Measurements from ENCODE around the gene TCEAL9. TPM values are rescaled to one million over a fixed set of nuclear protein-coding genes. Genes with fewer than 3 reads are reported as not detected.

Gene TCEAL9
- total and polyA plus RNA-seq, 2 of the 4 experiments (the other 2 are of a cell fraction) = 20.3 to 111 TPM

GRCh38 chrX:103376979-103377324 is 20.6 kb downstream of the TCEAL9 start:
- H2BK15ac ChIP-seq (ENCODE audit: low read depth, low read length) = 0 out of 3 replicates have a peak overlapping the region, but pooled peaks have one; percentile 74
- peak overlapping the region; percentile 88 for H3K4me3 ChIP-seq (ENCODE audit: insufficient read depth, low read depth, low read length)
- H3K9ac ChIP-seq (ENCODE audit: low read depth, low read length) = peak overlapping the region; percentile 95
- peak overlapping the region; percentile 92 for H4K91ac ChIP-seq (ENCODE audit: insufficient read depth, low read depth, low read length)
- POLR2A ChIA-PET (ENCODE audit: unreplicated experiment) = interaction anchor here (0.6 to 1.3 kb wide), 2 partner anchors 40 to 87 kb away, joined by 3 to 6 read pairs; no protein-coding TSS in a partner anchor
- H2AFZ ChIP-seq (replicated peaks; ENCODE audit: low read length, poor library complexity) = no peak overlapping the region
- peak overlapping the region; percentile 89; the same call in 1 of the 2 replicates for H3K23ac ChIP-seq (ENCODE audit: low read depth, low read length)
- no CpG with 5 or more reads among the region's 19 CpGs for WGBS, 2 experiments (ENCODE audit: extremely low coverage in 2 of 2, insufficient read length in 1 of 2)
- peak overlapping the region; percentile 99 for H3K27ac ChIP-seq (ENCODE audit: insufficient read depth, low read length)
- H3K9me1 ChIP-seq (ENCODE audit: insufficient read depth, low read length) = no peaks in the 10 kb centered on the region
- BruUV-seq (replicated peaks) = no TSS peak
- H3K18ac ChIP-seq (ENCODE audit: low read depth, low read length) = peak overlapping the region; percentile 97
- peaks cover 7% of the 10 kb centered on the region for H3K36me3 ChIP-seq (ENCODE audit: control insufficient read depth, insufficient read depth, low read length)
- no peaks in the 10 kb centered on the region for H3K9me3 ChIP-seq (ENCODE audit: control insufficient read depth, insufficient read depth, low read length)
- H2BK5ac ChIP-seq (ENCODE audit: low read depth, low read length, poor library complexity, severe bottlenecking) = peak overlapping the region; percentile 89
- CTCF ChIA-PET = interaction anchor here (0.9 kb wide), 1 partner anchor 15 kb away, joined by 3 read pairs; no protein-coding TSS in a partner anchor
- peak overlapping the region; percentile 87 for H2AK5ac ChIP-seq (ENCODE audit: low read depth, low read length)
- H4K20me1 ChIP-seq (ENCODE audit: insufficient read depth, low read length) = no peaks in the 10 kb centered on the region
- peaks cover 3% of the 10 kb centered on the region for H3K4me1 ChIP-seq (ENCODE audit: control insufficient read depth, insufficient read depth, low read length)
- peak overlapping the region; percentile 91 for H4K5ac ChIP-seq (ENCODE audit: low read depth, low read length)
- intact Hi-C loops (cut with micrococcal nuclease) (loop anchor here (1.0 kb wide), 2 partner anchors 21 to 87 kb away; partner anchors contain the start of gene TCEAL9), dilution Hi-C loops (cut with HindIII; ENCODE audit: low sequenced_read_pairs, unreplicated experiment) (no loop called here), in situ Hi-C loops (cut with MboI; ENCODE audit: low sequenced_read_pairs) (no loop called here)
- H3K79me1 ChIP-seq (ENCODE audit: low read depth in 1 of 2, low read length in 2 of 2) = peaks cover 0 to 8% of the 10 kb centered on the region in 2 experiments; a peak in 2 of 4 replicates
- peaks cover 2% of the 10 kb centered on the region; the same call in 1 of the 2 replicates for H3K27me3 ChIP-seq (ENCODE audit: control insufficient read depth, insufficient read depth, low read length)
- no peak overlapping the region for H2BK20ac ChIP-seq (ENCODE audit: low read depth, low read length)
- H2BK120ac ChIP-seq (ENCODE audit: low read depth, low read length) = no peak overlapping the region
- peak overlapping the region; percentile 73 for H2AK9ac ChIP-seq (replicated peaks; ENCODE audit: low read depth, low read length, poor library complexity)
- peak overlapping the region; percentile 74 to 97 for H4K8ac ChIP-seq (ENCODE audit: low read depth in 2 of 2, low read length in 2 of 2)
- peak overlapping the region; percentile 93 for H3K4me2 ChIP-seq (ENCODE audit: low read depth, low read length)
- H3K14ac ChIP-seq (replicated peaks; ENCODE audit: low read depth, low read length) = peak overlapping the region; percentile 67
- peak overlapping the region; percentile 88 for H3K4ac ChIP-seq (ENCODE audit: low read depth, low read length)
- peak; percentile 27 for DNase-seq
- ATAC-seq (ENCODE audit: low read depth) = peak; percentile 59
- peak overlapping the region; percentile 87 for H3K56ac ChIP-seq (ENCODE audit: extremely low read depth, insufficient read depth, low read length)
- TF ChIP-seq CHD1 (IDR thresholded peaks at IDR 0.05; ENCODE audit: low read depth, low read length) (no peak), RCOR1 (IDR thresholded peaks at IDR 0.05; ENCODE audit: insufficient replicate concordance, low read length) (no peak), RAD21 (IDR thresholded peaks at IDR 0.05; ENCODE audit: low read length) (no peak), MXI1 (IDR thresholded peaks at IDR 0.05; ENCODE audit: borderline replicate concordance, low read depth, low read length) (no peak), NFE2L2 (IDR thresholded peaks at IDR 0.05; ENCODE audit: low read depth, low read length) (no peak), BHLHE40 (IDR thresholded peaks at IDR 0.05; ENCODE audit: low read depth, low read length) (no peak), MAZ (IDR thresholded peaks at IDR 0.05; ENCODE audit: borderline replicate concordance, low read depth, low read length) (no peak), FOS (IDR thresholded peaks at IDR 0.05; ENCODE audit: low read depth, low read length) (no peak), CEBPB (IDR thresholded peaks at IDR 0.05; ENCODE audit: low read depth, low read length) (no peak), SMC3 (IDR thresholded peaks at IDR 0.05; ENCODE audit: low read depth, low read length) (no peak)
- TF ChIP-seq, protein P1, sequence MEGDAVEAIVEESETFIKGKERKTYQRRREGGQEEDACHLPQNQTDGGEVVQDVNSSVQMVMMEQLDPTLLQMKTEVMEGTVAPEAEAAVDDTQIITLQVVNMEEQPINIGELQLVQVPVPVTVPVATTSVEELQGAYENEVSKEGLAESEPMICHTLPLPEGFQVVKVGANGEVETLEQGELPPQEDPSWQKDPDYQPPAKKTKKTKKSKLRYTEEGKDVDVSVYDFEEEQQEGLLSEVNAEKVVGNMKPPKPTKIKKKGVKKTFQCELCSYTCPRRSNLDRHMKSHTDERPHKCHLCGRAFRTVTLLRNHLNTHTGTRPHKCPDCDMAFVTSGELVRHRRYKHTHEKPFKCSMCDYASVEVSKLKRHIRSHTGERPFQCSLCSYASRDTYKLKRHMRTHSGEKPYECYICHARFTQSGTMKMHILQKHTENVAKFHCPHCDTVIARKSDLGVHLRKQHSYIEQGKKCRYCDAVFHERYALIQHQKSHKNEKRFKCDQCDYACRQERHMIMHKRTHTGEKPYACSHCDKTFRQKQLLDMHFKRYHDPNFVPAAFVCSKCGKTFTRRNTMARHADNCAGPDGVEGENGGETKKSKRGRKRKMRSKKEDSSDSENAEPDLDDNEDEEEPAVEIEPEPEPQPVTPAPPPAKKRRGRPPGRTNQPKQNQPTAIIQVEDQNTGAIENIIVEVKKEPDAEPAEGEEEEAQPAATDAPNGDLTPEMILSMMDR (conservative IDR thresholded peaks at IDR 0.05; ENCODE audit: low read depth, low read length) = no peak

Measured in IMR-90 (cell line).